Activated CD4-positive, alpha-beta T cell treated with anti-CD3 and anti-CD28 coated beads, Interleukin-2, amount 10 ng/mL, durations not matched to agents 24 days and 14 days (primary cell): ENCODE results near the gene METAP2. TPM values are rescaled to one million over a fixed set of nuclear protein-coding genes. Genes with fewer than 3 reads are reported as not detected.

Source experiments
- DNase-seq: peaks from one replicate; pipeline ENCODE4 v3.0.0; 2022
- H3K27ac Mint-ChIP-seq: one replicate; pipeline ENCODE4 v1.8.0; 2022; ENCODE audit warnings: mild to moderate bottlenecking, mixed read lengths
- H3K27me3 Mint-ChIP-seq: one replicate; pipeline ENCODE4 v1.8.0; 2022; ENCODE audit warnings: mixed read lengths
- H3K36me3 Mint-ChIP-seq: one replicate; pipeline ENCODE4 v1.8.0; 2022; ENCODE audit warnings: low read depth, mild to moderate bottlenecking, mixed read lengths
- H3K4me1 Mint-ChIP-seq: one replicate; pipeline ENCODE4 v1.8.0; 2021; ENCODE audit warnings: mixed read lengths
- H3K4me3 Mint-ChIP-seq: one replicate; pipeline ENCODE4 v1.8.0; 2022; ENCODE audit warnings: mild to moderate bottlenecking, moderate library complexity, mixed read lengths
- H3K9me3 Mint-ChIP-seq: one replicate; pipeline ENCODE4 v1.8.0; 2021; ENCODE audit warnings: mixed read lengths
- intact Hi-C: fragments of 100-400 bp; cut with micrococcal nuclease; formaldehyde crosslinking; loops from one replicate; pipeline ENCODE4 v1.15.1; 2023
- total RNA-seq: library from RNA; stranded (reverse); gene quantifications from 2 replicates; pipeline ENCODE4 v1.2.3, GENCODE V29; 2022

Gene METAP2
- total RNA-seq, 1 donor from 2014 or later: 125 TPM

DNA sequence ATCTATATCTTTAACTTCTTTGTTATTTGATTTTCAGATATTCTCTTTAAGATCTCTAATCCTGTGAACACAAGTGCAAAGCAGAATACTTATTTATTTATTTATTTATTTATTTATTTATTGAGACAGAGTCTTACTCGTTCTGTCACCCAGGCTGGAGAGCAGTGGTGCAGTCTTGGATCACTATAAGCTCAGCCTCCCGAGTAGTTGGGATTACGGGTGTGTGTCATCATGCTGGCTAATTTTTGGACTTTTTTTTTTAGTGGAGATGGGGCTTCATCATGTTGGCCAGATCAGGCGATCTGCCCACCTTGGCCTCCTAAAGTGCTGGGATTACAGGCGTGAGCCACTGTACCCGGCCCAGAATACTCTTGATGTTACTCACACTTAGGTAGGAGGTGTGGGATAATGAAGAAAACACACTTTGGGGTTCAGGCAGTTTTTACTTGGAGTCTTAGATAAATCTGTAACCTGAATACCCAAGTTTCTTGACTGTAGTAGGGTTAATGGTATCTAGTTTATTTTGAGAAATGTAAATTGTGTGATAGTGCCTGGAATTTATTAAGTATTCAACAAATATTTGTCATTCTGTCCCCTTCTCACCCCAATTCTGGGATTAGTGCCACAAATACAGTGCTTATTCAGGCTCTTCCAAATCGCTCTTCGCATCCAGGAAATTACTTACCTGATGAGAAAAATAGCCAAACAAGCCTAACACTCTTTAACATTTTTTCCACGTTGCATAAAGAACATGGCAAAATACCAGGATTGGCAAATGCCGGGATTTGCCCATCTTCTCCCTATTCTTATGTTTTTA, 33.0 kb downstream of the METAP2 start:
- Mint-ChIP-seq H3K4me3 (no peak overlapping the region), H3K4me1 (peaks cover 12% of the 10 kb centered on the region), H3K36me3 (peaks cover 68% of the 10 kb centered on the region), H3K9me3 (no peaks in the 10 kb centered on the region), H3K27me3 (no peaks in the 10 kb centered on the region), H3K27ac (no peak overlapping the region)
- peak; percentile 50 for DNase-seq
- intact Hi-C loops: no loop called here

DNA sequence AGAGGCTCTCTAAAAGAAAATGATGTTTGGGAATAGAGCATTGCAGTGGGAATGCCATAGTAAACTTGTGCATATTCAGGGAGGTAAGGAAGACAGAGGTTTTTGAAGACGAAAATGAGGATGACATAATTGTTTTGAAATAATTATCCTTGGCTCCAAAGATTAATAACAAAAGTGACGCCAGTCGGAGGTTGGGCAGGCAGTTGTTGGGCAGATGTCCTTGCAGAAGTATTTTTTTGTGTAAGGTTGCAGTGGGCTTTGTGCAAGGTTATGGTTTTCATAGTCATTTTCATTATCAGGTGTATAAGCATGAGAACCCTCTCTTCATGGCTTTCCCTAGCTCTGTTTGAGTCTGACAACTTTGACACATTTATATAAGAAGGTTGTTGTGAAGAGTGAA, 35.3 kb downstream of the METAP2 start:
- Mint-ChIP-seq H3K36me3 (peaks cover 68% of the 10 kb centered on the region), H3K27me3 (no peaks in the 10 kb centered on the region), H3K4me1 (peaks cover 4% of the 10 kb centered on the region), H3K27ac (no peak overlapping the region), H3K4me3 (no peak overlapping the region), H3K9me3 (no peaks in the 10 kb centered on the region)
- no peak for DNase-seq
- intact Hi-C loops: no loop called here

DNA sequence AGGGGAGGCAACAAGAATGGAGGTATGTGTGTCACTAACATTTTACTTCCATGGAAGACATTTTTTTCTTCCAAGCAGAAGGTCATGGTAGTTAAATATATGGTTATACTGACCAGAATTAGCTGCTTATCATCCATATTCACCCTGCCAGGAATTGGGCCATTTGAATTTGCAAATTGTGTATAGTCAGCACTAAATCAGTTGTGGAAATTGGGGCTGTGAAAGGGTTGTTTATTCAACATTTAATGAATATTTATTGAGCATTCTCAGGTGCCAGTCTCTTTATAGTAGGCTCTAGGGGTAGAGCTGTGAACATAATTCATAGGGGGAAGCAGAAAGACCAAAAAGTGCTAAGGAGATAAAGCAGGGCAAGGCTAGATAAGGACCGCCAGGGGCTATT, 38.0 kb downstream of the METAP2 start:
- Mint-ChIP-seq H3K27me3 (no peaks in the 10 kb centered on the region), H3K36me3 (peaks cover 67% of the 10 kb centered on the region), H3K4me1 (peaks cover 4% of the 10 kb centered on the region), H3K9me3 (no peaks in the 10 kb centered on the region), H3K4me3 (no peak overlapping the region), H3K27ac (no peak overlapping the region)
- intact Hi-C loops: no loop called here
- DNase-seq: no peak

DNA sequence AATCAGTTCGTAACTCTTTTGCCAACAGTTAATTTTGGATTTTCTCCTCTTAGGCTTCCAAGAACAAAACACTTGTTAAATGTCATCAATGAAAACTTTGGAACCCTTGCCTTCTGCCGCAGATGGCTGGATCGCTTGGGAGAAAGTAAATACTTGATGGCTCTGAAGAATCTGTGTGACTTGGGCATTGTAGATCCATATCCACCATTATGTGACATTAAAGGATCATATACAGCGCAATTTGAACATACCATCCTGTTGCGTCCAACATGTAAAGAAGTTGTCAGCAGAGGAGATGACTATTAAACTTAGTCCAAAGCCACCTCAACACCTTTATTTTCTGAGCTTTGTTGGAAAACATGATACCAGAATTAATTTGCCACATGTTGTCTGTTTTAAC, 39.6 kb downstream of the METAP2 start:
- Mint-ChIP-seq H3K36me3 (peaks cover 58% of the 10 kb centered on the region), H3K9me3 (no peaks in the 10 kb centered on the region), H3K4me3 (no peak overlapping the region), H3K27ac (no peak overlapping the region), H3K27me3 (no peaks in the 10 kb centered on the region), H3K4me1 (peaks cover 2% of the 10 kb centered on the region)
- DNase-seq: no peak
- intact Hi-C loops: no loop called here

DNA sequence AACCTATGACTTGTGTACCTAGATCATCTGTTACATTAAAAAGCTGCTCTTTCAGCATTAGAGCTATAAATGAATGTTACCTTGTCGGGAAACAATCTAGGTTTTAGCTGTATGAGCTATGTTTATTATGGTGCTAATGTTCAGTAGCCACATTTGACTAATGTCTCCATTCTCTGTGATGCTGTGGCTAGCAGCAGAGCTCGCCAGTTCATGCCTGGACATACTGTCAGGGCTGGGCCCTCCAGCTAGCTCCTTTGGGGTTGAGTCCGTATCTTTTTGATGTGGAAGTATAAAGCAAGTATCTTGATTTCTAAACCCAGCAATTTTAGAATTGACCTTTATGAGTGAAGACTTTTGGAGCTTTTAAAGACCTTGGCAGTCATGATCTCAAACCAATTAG, 41.2 kb downstream of the METAP2 start:
- Mint-ChIP-seq H3K27me3 (no peaks in the 10 kb centered on the region), H3K36me3 (peaks cover 49% of the 10 kb centered on the region), H3K4me3 (no peak overlapping the region), H3K9me3 (no peaks in the 10 kb centered on the region), H3K27ac (no peak overlapping the region), H3K4me1 (no peaks in the 10 kb centered on the region)
- intact Hi-C loops: no loop called here
- no peak for DNase-seq

DNA sequence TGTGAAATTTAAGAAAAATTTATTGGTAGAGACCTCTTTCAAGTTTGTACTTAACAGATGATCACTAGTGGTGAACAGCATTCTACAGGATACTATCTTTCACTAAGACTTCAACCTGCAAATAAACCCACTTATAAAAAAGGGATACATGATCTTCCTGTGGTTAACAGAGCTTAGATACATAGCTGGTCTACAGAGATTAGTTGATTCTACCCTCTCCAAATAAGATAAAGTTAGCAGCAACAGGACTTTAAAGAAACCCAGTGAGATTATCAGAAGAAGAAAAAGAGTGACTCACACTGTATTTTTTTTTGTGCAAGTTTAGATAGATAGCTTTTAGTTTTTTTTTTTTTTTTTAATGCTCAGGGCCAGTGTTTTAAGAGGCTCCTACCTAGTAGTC, 42.8 kb downstream of the METAP2 start:
- DNase-seq: no peak
- Mint-ChIP-seq H3K9me3 (no peaks in the 10 kb centered on the region), H3K4me3 (no peak overlapping the region), H3K27ac (no peak overlapping the region), H3K36me3 (peaks cover 41% of the 10 kb centered on the region), H3K4me1 (no peaks in the 10 kb centered on the region), H3K27me3 (no peaks in the 10 kb centered on the region)
- intact Hi-C loops: no loop called here

DNA sequence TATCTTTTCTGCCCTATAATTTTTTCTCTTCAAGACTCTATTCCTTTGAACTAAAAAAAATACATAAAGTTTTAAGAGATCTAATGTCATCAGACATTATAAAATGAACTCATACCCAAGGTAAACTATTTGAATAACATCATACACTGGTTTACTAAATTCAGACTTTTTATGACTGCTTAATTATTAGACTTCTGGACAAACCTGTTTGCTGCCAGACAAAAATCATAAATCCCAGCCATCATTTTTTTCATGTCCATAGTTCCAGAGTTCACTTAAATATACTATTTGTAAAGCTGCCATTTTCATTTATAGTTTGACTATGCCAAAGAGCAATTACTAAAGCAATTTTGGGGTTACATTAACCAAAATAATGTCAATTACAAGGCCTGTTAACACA, 43.3 kb downstream of the METAP2 start:
- Mint-ChIP-seq H3K27ac (no peak overlapping the region), H3K4me1 (no peaks in the 10 kb centered on the region), H3K36me3 (peaks cover 37% of the 10 kb centered on the region), H3K4me3 (no peak overlapping the region), H3K27me3 (no peaks in the 10 kb centered on the region), H3K9me3 (no peaks in the 10 kb centered on the region)
- DNase-seq: no peak
- intact Hi-C loops: no loop called here

DNA sequence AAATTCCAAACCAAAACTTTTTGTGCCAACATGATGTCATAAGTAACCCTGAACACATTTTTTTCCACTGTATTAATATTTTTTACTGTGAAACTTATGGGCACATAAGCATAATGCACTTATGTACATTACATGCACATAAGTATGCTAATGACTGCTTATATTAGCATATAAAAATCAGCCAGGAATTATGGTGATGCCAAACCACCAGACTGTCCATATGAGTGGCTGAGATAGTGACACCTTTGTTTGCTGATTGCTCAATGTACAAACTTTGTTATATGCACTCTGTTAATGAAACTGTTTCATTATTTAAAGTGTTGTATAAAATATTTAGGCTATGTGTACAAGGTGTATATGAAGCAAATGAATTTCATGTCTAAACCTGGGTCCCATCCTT, 45.0 kb downstream of the METAP2 start:
- no peaks in the 10 kb centered on the region for H3K27me3 Mint-ChIP-seq
- intact Hi-C loops: no loop called here

DNA sequence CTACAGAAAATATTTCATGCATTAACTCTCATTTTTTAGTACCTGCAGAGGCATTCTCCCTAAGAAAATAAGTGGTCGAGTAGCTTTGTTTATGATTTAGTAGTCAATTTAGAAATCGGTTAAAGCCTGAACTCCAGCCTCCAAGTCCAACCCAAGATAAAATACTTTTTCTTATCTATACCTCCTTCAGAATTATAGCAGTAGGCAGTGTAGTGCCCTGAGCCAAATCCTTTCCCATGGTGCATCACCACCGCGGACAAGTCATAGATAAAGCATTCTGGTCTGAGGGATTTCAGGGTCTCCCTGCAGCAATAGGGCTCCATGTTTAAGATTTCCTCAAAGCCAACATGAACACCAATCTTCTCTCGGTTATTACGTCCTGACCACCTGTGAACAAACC, 46.9 kb downstream of the METAP2 start:
- Mint-ChIP-seq H3K4me1 (no peaks in the 10 kb centered on the region), H3K9me3 (no peaks in the 10 kb centered on the region), H3K4me3 (no peak overlapping the region), H3K36me3 (peaks cover 8% of the 10 kb centered on the region), H3K27ac (no peak overlapping the region), H3K27me3 (no peaks in the 10 kb centered on the region)
- intact Hi-C loops: no loop called here
- DNase-seq: no peak

More for the DNA sequence above, 45.0 kb downstream of the METAP2 start:
- Mint-ChIP-seq H3K27ac (no peak overlapping the region), H3K4me3 (no peak overlapping the region), H3K9me3 (no peaks in the 10 kb centered on the region), H3K4me1 (no peaks in the 10 kb centered on the region), H3K36me3 (peaks cover 22% of the 10 kb centered on the region)
- no peak for DNase-seq

DNA sequence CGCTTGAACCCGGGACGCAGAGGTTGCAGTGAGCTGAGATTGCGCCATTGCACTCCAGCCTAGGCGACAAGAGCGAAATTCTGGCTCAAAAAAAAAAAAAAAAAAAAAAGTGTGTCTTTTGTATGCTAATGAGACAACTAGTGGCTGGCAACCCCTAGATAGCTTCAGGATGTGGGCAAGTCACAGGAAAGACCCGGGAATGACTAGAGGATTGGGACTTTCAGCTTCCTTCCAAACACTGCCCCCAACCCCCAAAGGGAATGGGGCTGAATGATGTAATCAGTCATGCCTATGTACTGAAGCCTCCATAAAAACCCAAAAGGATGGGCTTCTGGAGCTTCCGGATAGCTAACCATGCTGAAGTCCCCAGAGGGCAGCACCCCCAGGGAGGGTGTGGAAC, 48.7 kb downstream of the METAP2 start:
- no peak overlapping the region for H3K4me3 Mint-ChIP-seq
- H3K9me3 Mint-ChIP-seq: no peaks in the 10 kb centered on the region
- intact Hi-C loops: no loop called here

DNA sequence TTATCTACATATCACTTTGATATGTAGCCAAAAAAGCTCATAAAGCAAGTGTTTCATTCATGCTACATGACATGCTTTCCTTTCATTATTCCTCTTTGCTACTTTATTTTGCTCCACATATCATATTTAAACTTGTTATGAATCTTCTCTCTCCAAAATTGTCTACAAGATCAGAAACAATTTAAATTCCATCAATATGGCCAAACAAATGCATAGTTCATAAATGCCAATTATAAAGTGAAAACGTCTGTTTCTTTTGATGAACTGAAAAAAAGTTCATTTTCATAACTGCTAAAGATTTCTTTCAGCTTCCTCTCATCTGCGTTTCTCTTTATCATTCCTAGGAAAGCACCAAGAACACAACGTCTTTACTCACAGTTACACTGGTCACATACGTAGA, 54.5 kb downstream of the METAP2 start:
- Mint-ChIP-seq H3K27me3 (no peaks in the 10 kb centered on the region), H3K36me3 (no peaks in the 10 kb centered on the region), H3K4me3 (no peak overlapping the region), H3K4me1 (peaks cover 8% of the 10 kb centered on the region), H3K9me3 (no peaks in the 10 kb centered on the region), H3K27ac (no peak overlapping the region)
- intact Hi-C loops: no loop called here
- no peak for DNase-seq

More for the DNA sequence above, 48.7 kb downstream of the METAP2 start:
- no peaks in the 10 kb centered on the region for H3K4me1 Mint-ChIP-seq
- no peak overlapping the region for H3K27ac Mint-ChIP-seq
- DNase-seq: no peak
- peaks cover 6% of the 10 kb centered on the region for H3K36me3 Mint-ChIP-seq
- H3K27me3 Mint-ChIP-seq: no peaks in the 10 kb centered on the region

DNA sequence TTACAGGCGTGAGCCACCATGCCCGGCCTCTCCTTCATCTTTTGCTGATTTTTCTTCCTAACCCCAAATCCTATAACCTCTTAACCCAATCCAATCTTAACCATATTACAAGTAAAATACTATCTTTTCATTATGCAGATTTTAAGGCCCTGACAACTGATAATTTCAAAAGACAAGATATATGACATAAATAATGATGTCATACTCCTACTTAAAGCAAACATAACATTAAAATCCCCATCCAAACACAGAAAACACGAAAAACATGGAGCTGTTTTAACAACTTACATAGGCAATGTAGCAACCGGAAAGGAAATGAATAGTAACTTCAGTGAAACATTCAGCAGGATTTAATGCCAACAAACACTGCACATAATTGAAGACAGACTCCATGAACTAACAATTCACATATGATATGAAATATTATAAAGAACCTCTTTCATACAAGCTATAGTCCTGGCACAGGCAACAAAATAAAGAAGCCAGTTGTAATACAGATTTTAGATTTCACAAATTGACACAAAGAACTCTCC, 55.8 kb downstream of the METAP2 start:
- DNase-seq: no peak
- H3K4me1 Mint-ChIP-seq: peaks cover 10% of the 10 kb centered on the region
- no peak overlapping the region for H3K4me3 Mint-ChIP-seq
- H3K27me3 Mint-ChIP-seq: no peaks in the 10 kb centered on the region
- H3K9me3 Mint-ChIP-seq: no peaks in the 10 kb centered on the region
- H3K27ac Mint-ChIP-seq: no peak overlapping the region
- intact Hi-C loops: loop anchor here (5.0 to 10.0 kb wide), 2 partner anchors 312 to 925 kb away; partner anchors contain the start of genes FGD6 and VEZT
- no peaks in the 10 kb centered on the region for H3K36me3 Mint-ChIP-seq

DNA sequence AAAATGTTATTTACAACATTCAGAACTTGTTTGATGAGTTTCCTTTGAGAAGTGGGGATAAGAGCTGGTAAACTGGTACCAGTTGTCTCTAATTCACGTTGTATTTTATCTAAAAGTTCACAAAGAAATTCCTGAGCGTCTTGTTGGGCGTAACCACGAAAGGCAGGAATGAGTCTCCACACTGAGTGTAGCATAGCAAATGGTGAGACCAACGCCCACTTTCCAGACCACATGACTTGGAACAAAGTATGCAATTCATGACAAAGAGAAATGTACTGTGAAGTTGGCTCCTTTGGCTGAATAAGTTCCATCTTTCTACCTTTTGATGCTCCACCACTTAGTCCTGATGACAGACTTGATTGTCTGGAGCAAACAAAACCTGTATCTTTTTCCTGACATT, 58.9 kb downstream of the METAP2 start:
- H3K9me3 Mint-ChIP-seq: no peaks in the 10 kb centered on the region
- no peak overlapping the region for H3K27ac Mint-ChIP-seq
- intact Hi-C loops: loop anchor here (5.0 to 10.0 kb wide), 2 partner anchors 316 to 928 kb away; partner anchors contain the start of genes FGD6 and VEZT
- peaks cover 10% of the 10 kb centered on the region for H3K4me1 Mint-ChIP-seq
- no peaks in the 10 kb centered on the region for H3K27me3 Mint-ChIP-seq
- no peak for DNase-seq
- no peak overlapping the region for H3K4me3 Mint-ChIP-seq
- no peaks in the 10 kb centered on the region for H3K36me3 Mint-ChIP-seq

DNA sequence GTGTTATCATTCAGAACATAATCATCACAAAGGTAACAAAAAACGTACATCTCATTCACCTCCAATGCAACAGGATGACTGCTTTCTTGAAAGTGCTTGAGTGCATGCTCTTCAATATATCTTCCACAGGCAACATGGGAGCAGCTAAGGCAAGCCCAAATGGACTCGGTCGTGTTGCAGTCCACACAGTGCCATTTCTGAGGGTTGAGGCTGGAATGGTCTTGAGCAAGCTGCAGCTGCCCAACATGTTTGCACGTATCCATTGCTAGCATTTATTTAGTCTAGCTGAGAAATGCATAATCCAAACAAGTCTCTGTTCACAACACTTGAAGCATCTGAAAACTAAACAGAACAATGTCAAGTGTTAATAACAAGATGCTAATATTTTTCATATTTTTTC, 60.0 kb downstream of the METAP2 start:
- H3K27ac Mint-ChIP-seq: no peak overlapping the region
- intact Hi-C loops: loop anchor here (1.0 to 10.0 kb wide), 3 partner anchors 317 to 929 kb away; partner anchors contain the start of genes FGD6 and VEZT
- H3K36me3 Mint-ChIP-seq: no peaks in the 10 kb centered on the region

More for the DNA sequence above, 60.0 kb downstream of the METAP2 start:
- H3K27me3 Mint-ChIP-seq: no peaks in the 10 kb centered on the region
- H3K9me3 Mint-ChIP-seq: no peaks in the 10 kb centered on the region
- DNase-seq: no peak
- H3K4me1 Mint-ChIP-seq: peaks cover 10% of the 10 kb centered on the region
- no peak overlapping the region for H3K4me3 Mint-ChIP-seq
